GM18517 (cell line): ENCODE results near the gene DLGAP4.
"Not testable (repeated sequence)": the region's sequence is repeated elsewhere in the genome, so short reads cannot be mapped to it uniquely, and the experiment has no call there.

Experiments
- ATAC-seq: cut with Tn5 transposase; IDR thresholded peaks from one replicate; pipeline ENCODE4 v1.9.1; 2021; ENCODE audit warnings: mild to moderate bottlenecking, moderate library complexity; ENCODE audit not compliant: unreplicated experiment

DLGAP4 gene

GRCh38 chr20:36372666-36373065, 66.5 kb downstream of the DLGAP4 start:
- no peak for ATAC-seq

DNA sequence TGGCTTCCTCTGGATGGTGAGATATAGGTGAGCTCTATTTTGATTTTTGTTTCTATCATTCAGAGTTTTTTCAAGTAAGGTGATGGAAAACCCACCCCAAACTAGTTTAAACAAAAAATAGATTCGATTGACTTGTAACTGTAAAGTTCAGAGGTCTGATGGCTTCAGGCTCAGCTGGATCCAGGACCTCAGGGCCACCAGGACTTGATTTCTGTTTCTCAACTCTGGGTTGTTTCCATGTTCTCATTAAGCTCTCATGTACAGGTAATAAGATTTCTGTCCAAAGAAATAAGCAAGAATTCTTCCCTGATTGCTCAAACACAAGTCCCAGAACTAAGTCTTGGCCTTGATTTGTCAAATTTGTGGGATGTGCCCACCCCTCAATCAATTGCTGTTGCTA, 67.0 kb downstream of the DLGAP4 start:
- ATAC-seq, result no peak

- no peak for ATAC-seq
Measured at GRCh38 chr20:36374995-36375394, 68.9 kb downstream of the DLGAP4 start.

DNA sequence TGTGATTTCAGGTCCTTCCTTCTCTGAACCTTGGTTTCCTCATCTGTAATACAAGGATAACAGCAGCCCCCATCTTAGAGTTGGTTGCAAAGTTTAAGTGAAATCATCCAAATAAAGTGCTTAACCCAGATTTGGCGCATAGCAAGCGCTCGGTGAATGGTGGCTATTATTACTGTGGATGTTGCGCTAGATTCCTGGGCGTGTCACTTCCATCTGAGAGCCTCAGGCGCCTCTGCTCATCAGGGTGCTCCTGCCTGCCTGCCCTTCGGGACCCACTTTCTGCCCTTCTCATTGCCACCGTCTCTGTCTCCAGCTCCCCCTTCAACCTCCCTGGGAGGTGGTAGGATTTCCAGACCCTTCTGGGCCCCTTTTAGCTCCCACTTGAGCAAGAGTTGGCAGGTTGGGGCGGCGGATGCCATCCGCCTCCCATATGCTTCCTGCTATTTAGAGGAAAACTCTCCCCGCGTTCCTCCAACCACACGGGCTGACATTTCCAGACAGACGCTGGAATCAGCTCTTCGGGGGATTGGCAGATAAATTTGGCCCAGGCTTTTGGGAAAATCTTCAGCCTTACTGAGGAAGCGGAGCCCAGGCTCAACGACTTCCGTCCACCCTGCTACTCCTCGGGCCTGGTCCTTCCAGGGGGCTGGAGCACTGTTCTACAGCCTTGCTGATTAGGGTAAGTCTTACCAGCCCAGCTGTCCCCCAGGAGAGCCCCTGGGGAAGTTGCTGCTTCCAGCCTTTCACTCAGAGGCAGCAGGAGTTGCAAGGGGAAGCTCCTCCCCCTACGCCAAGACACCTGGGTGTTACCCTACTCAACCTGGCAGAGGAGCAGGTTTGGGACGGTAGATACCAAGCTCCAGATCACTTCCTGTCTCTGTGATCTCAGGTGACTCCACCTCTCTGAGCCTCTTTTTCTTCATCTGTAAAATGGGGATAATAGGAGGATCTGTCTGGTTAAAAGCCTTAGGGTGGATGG, 71.5 kb downstream of the DLGAP4 start:
- ATAC-seq, result no peak

DNA sequence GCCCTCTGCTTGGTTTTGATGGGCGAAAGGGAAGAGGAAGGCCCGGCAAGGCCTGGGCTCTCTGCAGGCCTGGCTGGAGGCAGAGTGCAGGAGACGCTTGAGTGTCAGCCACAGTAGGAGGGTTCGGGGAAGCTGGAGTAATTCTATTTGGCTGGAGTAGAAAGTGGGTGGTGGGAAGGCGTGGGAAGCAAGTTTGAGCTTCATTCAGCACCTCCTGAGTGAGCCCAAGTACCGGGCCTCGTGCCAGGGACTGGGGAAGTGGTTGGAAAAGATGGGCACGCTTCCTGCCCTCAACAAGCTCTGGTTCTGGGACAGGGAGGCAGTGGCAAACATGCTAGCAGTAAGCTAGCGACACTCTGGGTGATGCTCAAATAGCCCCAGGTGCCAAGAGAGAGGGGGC, 72.5 kb downstream of the DLGAP4 start:
- no peak for ATAC-seq

DNA sequence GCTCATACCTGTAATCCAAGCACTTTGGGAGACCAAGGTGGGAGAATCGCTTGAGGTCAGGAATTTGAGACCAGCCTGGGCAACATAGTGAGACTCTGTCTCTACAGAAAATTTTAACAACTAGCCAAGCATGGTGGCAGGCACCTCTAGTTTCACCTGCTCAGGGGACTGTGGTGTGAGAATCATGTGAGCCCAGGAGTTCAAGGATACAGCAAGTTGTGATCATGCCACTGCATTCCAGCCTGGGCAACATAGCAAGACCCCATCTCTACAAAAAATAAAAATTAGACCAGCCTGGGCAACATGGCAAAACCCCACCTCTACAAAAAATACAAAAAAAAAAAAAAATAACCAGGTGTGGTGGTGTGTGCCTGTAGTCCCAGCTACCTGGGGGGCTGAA, 73.8 kb downstream of the DLGAP4 start:
- ATAC-seq, result not testable (repeated sequence)

DNA sequence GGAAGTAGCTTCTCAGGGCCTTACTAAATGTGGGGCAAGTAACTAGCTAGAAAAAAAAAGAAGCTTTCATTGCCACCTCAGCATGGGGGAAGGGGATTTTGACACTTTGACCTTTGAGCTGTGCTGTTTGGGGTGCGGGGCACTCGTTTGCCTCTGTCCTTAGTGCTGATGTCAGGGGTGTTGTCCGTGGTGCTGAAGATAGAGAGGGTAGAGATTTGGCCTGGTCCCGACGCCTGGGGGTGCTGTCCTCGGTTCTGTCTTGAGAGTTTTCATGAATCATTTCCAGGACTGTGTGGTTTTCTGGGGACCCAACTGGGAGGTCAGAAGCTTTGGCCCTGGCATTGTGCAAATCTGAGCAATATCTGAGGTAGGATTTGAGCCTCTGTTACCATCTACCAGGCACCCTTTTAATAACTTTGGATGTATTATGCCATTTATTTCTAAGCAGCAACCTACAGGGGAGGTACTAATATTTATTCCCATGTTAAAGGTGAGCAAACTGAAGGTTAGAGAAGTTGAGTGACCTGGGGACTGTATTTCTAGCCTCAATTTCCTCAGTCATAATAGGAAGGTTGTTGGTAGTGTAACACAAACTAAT, 78.0 kb downstream of the DLGAP4 start:
- ATAC-seq, result no peak

GRCh38 chr20:36385503-36385902, 79.4 kb downstream of the DLGAP4 start:
- ATAC-seq, result no peak

- no peak for ATAC-seq
Measured at GRCh38 chr20:36386236-36386635, 80.1 kb downstream of the DLGAP4 start.

DNA sequence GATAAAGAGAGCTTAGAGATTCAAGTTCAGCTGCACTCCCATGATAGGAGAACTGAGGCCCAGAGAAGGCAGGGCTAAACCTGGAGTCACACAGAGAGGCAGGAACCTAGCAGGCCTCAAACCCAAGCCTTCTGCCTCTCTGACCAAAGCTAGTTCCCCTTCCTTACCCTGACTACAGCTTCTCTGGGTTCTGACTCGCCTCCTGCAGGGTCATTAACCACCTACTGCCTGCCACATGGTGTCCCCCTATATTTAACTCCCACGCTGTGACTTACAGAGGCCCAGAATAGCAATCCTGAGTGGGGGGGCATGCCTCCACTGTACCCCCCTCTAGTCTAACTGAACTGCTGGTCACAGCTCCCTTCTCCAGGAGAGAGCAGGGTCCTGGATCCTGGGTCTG, 84.1 kb downstream of the DLGAP4 start:
- no peak for ATAC-seq

- no peak for ATAC-seq
Measured at GRCh38 chr20:36390719-36391415, 84.7 kb downstream of the DLGAP4 start.

GRCh38 chr20:36391456-36391855, 85.3 kb downstream of the DLGAP4 start:
- ATAC-seq, result no peak

GRCh38 chr20:36391955-36392354, 85.8 kb downstream of the DLGAP4 start:
- ATAC-seq, result no peak

DNA sequence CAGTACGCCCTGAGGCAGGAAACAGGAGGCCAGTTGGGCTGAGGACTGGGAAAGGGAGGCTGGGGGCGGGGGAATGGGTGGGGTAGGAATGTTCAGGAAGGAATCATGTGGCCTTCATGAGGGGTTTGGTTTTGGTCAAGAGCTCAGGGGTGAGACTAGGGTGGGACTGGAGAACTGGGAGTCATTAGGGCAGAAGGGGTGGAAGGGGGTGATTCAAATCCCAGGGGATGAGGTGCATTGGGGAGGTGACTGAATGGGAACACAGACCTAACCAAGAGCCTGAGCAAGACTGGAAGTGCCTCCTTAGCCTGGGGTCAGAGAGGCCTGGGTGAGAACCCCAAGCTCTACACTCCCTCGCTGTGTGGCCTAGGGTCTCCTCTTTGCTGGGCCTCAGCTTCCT, 86.8 kb downstream of the DLGAP4 start:
- no peak for ATAC-seq

GRCh38 chr20:36394340-36394965, 88.3 kb downstream of the DLGAP4 start:
- no peak for ATAC-seq

DNA sequence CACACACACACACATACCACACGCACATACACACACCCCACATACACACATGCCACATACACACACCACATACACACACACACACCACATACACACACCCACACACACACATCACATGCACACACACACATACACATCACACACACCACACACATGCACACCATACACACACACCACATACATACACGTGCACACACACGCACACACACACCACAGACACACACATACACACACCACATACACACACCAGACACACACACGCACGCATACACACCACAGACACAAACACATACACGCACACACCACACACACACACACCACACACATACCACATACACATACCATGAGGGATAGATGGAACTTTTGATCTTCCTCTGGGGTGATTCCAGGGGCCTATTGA, 90.2 kb downstream of the DLGAP4 start:
- ATAC-seq, result no peak

DNA sequence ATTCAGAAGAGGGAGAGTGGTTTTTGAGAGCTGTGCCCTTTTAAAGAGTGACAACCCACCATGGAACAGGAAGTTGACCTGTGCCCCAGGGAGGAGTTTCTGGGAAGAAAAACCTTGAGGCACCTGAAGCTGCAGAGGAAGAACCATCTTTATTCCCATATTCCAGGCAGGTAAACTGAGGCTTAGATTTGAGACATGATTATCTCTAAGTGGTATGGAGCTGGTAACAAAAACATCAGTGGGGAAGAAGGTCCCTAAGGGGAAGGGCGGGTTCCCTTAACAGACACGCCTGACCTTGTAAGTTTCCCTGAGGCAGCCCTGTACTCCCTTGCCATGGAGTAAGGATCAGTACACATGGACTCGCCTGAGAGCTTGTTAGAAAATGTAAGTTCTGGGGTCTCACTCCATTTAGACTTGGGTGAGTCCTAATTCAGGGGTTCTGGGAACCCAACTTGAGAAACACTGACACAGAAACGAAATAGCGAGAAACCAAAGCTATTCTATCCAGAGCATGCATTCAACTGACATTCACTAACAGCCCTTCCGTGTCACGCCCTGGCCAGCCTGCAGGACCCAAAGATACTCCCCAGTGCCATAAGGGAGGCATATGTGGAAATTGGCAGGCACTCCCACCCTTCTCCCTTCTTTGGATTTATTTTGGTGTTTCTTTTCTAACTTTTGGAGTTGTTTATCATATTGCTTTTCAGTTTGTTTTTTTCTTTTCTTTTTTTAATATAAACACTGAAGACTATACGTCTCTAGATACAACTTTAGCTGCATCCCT, 90.9 kb downstream of the DLGAP4 start:
- ATAC-seq, result no peak

DNA sequence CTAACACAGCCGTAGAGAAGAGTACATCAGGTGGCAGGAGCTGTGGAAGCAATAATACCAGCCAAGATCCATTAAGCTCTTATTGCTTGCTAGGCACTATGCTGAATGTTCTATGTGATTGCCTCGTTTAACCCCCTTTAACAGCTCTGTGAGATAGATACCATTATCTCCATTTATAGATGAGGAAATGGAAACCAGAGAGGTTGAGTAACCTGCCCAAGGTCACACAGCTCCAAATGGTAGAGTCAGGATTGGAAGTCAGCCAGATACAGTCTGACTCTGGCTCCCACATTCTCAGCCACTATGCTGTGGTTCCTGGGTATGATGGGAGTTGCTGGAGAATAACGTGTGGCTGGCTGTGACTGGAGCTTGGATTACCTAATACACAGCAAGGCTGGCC, 92.4 kb downstream of the DLGAP4 start:
- no peak for ATAC-seq

GRCh38 chr20:36399147-36399968, 93.2 kb downstream of the DLGAP4 start:
- ATAC-seq, result no peak
